Skin of body (tissue), 2 donors: ENCODE measurements around the gene PECR. TPM values are rescaled to one million over a fixed set of nuclear protein-coding genes. Genes with fewer than 3 reads are reported as not detected.
"Not testable (repeated sequence)": the region's sequence is repeated elsewhere in the genome, so short reads cannot be mapped to it uniquely, and the experiment has no call there.

Source experiments
- DNase-seq: peaks from one replicate; lab custom pipeline; 2025; lab: John Stamatoyannopoulos, UW
- total RNA-seq: library from RNA; depleted of rRNA; stranded (reverse); fragments of >200 nt; gene quantifications from one replicate; pipeline ENCODE4 v1.2.3, GENCODE V29; 2014

PECR gene
- total RNA-seq, 1 donor from 2014 or later = 21.7 TPM

GRCh38 chr2:216030216-216030615 is 51.4 kb downstream of the PECR start:
- no peak for DNase-seq

DNA sequence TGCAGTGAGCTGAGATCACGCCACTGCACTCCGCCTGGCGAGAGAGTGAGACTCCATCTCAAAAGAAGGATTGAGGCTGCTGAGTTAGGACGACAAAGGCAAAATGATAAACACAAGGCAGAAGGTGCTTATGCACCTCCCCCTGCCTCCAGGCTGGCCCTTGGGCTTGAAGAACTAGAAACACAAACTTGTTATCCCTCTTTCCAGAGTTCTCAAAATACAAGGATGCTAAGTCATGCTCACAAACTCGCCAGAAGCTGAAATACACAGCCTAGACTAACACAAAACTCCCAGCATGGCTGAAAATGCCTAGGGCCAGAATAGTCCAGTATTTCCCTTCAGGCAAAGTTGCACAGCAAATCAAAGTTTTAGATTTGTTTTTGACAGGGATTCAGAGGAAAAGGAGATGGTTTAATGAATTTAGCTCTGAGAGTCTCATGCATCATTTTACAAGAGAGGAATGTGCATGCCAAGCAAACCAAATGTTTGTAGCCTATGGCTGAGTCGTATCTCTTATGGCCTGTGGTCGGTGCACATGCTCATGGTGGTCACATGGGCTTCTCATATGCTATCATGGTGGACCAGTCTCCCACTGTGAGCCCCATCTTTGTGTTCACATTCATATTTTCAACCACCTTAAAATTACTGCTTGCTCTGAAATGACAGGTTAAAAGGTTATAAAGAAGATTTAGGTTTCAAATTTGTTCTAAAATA is 52.0 kb downstream of the PECR start:
- no peak for DNase-seq

DNA sequence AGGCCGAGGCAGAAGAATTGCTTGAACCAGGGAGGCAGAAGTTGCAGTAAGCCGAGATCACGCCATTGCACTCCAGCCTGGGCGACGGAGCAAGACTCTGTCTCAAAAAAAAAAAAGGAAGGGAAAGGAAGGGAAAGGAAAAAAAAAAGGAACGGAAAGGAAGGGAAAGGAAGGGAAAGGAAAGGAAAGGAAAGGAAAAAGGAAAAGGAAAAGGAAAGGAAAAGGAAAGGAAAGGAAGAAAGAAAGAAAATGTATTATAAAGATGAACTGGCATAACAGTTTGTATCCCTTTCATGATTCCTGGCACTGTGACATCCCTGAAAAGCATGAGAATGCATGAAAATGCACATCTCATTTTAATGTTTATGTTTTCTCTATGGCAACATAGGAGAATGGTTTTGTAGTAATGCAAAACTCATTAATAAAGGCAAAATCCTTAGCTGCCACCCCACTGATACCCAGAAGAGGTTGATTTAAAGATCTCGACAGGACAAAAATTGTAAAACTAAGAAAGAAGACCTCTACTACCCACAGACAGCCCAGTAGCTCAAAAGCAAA is 56.8 kb downstream of the PECR start:
- no peak for DNase-seq

GRCh38 chr2:216023055-216023648 is 58.5 kb downstream of the PECR start:
- peak; percentile 25 for DNase-seq

DNA sequence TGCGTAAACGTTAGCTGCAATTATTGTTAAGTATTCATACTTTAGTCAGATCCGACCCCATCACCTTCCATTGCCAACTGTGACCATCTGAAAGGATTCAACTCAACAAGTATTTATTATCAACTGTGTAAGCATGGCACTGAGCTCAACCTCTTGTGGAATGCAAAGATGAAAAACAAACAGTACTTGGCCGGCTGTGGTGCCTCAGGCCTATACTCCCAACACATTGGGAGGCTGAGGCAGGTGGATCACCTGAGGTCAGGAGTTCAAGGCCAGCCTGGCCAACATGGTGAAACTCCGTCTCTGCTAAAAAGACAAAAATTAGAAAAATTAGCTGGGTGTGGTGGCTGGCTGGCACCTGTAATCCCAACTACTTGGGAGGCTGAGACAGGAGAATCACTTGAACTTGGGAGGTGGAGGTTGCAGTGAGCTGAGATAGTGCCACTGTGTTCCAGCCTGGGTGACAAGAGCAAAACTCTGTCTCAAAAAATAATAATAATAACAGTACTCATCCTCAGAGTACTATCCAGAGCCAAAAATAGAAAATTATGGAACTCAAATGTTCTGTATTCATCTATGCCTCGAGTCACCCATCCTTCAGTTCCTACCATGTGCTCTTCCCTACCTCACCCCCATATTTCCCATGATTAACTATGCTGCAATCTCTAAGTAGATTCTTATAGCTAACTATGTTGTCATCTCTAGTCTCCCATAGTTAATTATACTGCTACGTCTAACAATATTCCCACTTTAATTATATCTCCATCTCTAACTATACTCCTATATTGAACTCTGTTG is 59.6 kb downstream of the PECR start:
- no peak for DNase-seq

- no peak for DNase-seq
Measured at GRCh38 chr2:216018709-216019108, 62.9 kb downstream of the PECR start.

DNA sequence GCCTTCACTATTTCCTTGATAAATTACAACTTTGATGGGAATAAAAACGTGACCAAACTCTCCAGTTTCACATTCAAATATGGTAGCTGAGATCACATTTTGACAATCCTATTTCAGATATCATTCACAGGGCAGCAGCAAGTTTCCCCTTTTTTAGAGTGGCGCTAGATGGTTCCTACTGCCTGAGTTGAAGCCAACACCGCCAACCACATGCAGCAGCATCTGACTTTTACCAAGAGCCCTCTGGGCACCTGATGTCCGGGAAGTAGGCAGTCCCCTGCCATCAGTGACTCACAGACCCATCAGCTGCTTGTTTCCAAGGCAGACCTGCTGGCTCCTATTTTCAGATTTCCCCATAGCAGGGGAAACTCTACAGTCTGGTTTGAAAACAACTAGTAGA is 64.2 kb downstream of the PECR start:
- no peak for DNase-seq

DNA sequence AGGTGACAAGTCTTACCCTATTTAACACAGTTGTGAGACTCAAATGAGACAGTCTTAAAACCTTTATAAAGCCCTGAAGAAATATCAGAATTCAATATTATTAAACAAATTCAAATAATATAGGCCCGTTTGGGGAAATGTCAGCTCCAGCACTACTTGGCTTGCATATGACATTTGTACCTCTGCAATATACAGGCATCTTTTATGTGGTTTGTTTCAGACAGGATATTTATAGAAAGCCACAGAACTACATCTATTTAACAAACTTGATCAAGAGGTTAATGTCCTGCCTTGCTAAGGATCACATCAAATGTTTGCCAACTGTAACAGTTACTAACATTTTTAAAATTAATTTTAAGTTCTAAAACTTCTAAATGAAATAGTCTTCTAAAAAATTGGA is 65.0 kb downstream of the PECR start:
- no peak for DNase-seq

- no peak for DNase-seq
Measured at GRCh38 chr2:216015722-216016464, 65.7 kb downstream of the PECR start.

GRCh38 chr2:216014986-216015385 is 66.6 kb downstream of the PECR start:
- DNase-seq = no peak

DNA sequence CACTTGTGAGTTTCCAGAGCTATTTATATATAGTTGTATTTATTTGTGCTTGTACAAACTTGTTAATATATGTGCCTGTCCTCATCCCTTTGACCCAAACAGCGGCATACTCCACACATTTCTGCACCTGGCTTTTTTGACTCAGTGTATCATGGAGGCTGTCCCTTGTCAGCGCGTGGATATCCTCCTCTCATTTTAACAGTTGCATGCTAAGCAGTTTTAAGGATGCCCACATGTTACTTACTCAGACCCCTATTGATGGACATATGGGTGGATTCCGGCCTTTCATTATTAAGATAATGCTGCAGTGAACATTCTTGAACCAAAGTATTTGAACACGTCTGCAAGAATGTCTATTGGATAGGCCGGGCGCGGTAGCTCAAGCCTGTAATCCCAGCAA is 67.6 kb downstream of the PECR start:
- DNase-seq = no peak

GRCh38 chr2:216013080-216013909 is 68.3 kb downstream of the PECR start, which contains the start of gene MREG:
Gene MREG (minus strand): TSS chr2:216013551. CDS start chr2:216013327, 224 bp downstream.
- DNase-seq = peak; percentile 62

DNA sequence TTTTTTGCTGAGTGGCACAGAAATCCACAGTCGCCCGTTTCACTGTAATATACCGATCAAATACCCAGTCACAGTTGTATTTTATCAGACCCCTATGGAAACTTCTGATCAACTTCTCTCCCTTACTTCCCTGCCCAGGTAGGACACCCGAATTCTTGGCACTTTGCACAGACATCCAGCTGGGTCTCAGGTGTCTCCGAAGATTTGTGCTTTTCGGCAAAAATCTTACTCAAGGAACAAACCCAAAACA is 68.9 kb downstream of the PECR start:
- DNase-seq = no peak

DNA sequence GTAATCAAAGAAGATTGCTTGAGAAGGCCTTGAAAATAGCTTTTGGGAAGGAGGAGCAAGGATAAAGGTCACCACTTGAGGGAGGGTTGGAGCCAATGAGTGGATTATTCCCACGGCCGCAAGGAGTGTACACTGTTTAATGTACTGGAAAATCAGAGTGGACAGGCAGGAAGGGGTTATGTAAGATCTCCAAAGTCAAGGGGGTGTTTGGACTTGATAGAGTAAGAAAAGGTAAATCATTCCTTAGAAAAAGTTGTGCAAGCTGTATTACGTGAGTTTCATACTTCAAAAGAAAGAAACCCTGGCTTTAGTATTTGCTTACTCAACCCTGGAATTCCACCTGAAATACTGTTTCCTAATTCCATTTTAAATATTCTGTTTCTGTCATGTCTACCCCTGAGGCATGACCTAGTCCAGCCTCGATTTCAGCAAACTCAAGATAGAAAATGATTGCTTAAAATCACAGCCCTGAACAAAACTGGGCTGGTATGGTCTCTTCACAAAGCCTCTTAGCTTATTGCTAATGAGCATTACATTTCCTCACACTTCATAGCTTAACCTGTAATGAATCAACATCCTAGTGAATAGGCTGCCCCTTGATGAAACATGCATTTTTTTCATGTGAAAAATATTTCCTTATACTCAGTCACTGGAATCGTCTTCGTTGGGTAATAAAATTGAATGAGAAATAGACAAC is 69.3 kb downstream of the PECR start:
- no peak for DNase-seq

- not testable (repeated sequence) for DNase-seq
Measured at GRCh38 chr2:216009215-216009614, 72.4 kb downstream of the PECR start.

- no peak for DNase-seq
Measured at GRCh38 chr2:216008387-216008786, 73.2 kb downstream of the PECR start.

GRCh38 chr2:216006164-216006663 is 75.4 kb downstream of the PECR start:
- DNase-seq = no peak

- no peak for DNase-seq
Measured at GRCh38 chr2:216004697-216005283, 76.8 kb downstream of the PECR start.

GRCh38 chr2:216003876-216004696 is 77.5 kb downstream of the PECR start:
- DNase-seq = no peak
